Muscle of leg (tissue), 11 donors: ENCODE results near the gene ZNF440. TPM values are rescaled to one million over a fixed set of nuclear protein-coding genes. Genes with fewer than 3 reads are reported as not detected.
A peak's percentile ranks its signal among the peaks of the same experiment; 100 is the strongest.
"Not testable (repeated sequence)": the region's sequence is repeated elsewhere in the genome, so short reads cannot be mapped to it uniquely, and the experiment has no call there.

Experiments
- DNase-seq: peaks from one replicate; pipeline ENCODE4 v3.0.0; 2013
- H3K27ac ChIP-seq: one replicate; pipeline ENCODE4 v1.5.1; 2013; ENCODE audit warnings: mild to moderate bottlenecking, low read length, control low read depth
- H3K27me3 ChIP-seq: one replicate; pipeline ENCODE4 v1.6.1; 2013; ENCODE audit warnings: low read length; ENCODE audit not compliant: control insufficient read depth, insufficient read depth
- H3K36me3 ChIP-seq: one replicate; pipeline ENCODE4 v1.6.1; 2013; ENCODE audit warnings: low read length; ENCODE audit not compliant: control insufficient read depth, insufficient read depth
- H3K4me1 ChIP-seq: one replicate; pipeline ENCODE4 v1.6.1; 2013; ENCODE audit warnings: low read length; ENCODE audit not compliant: control insufficient read depth, insufficient read depth
- H3K4me3 ChIP-seq: one replicate; pipeline ENCODE4 v1.5.1; 2013; ENCODE audit warnings: low read length, control low read depth
- H3K9me3 ChIP-seq: replicated peaks from 2 replicates; pipeline ENCODE4 v1.6.1; 2013; ENCODE audit warnings: low read depth, low read length; ENCODE audit not compliant: control insufficient read depth
- WGBS: methylation state at CpG from one replicate; pipeline ENCODE4 v1.1.5; 2013; ENCODE audit warnings: missing lambda C conversion rate; ENCODE audit not compliant: insufficient coverage; 5-methylcytosine and 5-hydroxymethylcytosine counted together
- polyA plus RNA-seq, 8 donors: library from polyadenylated mRNA; unstranded; fragments of 120-200 nt; gene quantifications; one replicate each; pipeline versions ENCODE4 v1.2.1 to v1.2.3, GENCODE V29; 2013; ENCODE audit warnings: inconsistent platforms in 1 of 8, low replicate concordance in 1 of 8; ENCODE audit not compliant: insufficient read length in 8 of 8, insufficient read depth in 1 of 8
- total RNA-seq: library from RNA; stranded (reverse); fragments of 120-200 nt; gene quantifications from one replicate; pipeline ENCODE4 v1.2.4, GENCODE V29; 2013

Gene ZNF440
- total and polyA plus RNA-seq, 9 donors: 3.0 to 7.0 (median 5.3) TPM

GRCh38 chr19:11821474-11822109 is 7.5 kb downstream of the ZNF440 start:
- Histone ChIP-seq H3K4me1 (no peaks in the 10 kb centered on the region), H3K4me3 (no peak overlapping the region), H3K27ac (no peak overlapping the region), H3K27me3 (no peaks in the 10 kb centered on the region), H3K9me3 (peaks cover 9% of the 10 kb centered on the region), H3K36me3 (peaks cover 12% of the 10 kb centered on the region)
- WGBS: 90% methylated on average over 3 of the region's 5 CpGs
- no peak for DNase-seq

- 100% methylated on average over 2 of the region's 7 CpGs for WGBS
- H3K36me3 ChIP-seq: peaks cover 31% of the 10 kb centered on the region
Observed at GRCh38 chr19:11828957-11829876, 15.1 kb downstream of the ZNF440 start.

GRCh38 chr19:11832253-11832912 is 18.3 kb downstream of the ZNF440 start:
- 93% methylated on average over 3 of the region's 8 CpGs for WGBS
- DNase-seq: no peak
- no peaks in the 10 kb centered on the region for H3K4me1 ChIP-seq
- peaks cover 47% of the 10 kb centered on the region for H3K9me3 ChIP-seq
- no peaks in the 10 kb centered on the region for H3K27me3 ChIP-seq
- no peak overlapping the region for H3K4me3 ChIP-seq
- H3K27ac ChIP-seq: no peak overlapping the region
- H3K36me3 ChIP-seq: peaks cover 32% of the 10 kb centered on the region

More at GRCh38 chr19:11828957-11829876, 15.1 kb downstream of the ZNF440 start:
- not testable (repeated sequence) for H3K4me1 ChIP-seq, H3K4me3 ChIP-seq, H3K27ac ChIP-seq, DNase-seq, H3K27me3 ChIP-seq
- peaks cover 45% of the 10 kb centered on the region for H3K9me3 ChIP-seq

- no CpG with 5 or more reads among the region's 2 CpGs for WGBS
- Histone ChIP-seq H3K36me3 (peaks cover 32% of the 10 kb centered on the region), H3K4me1 (no peaks in the 10 kb centered on the region), H3K27me3 (no peaks in the 10 kb centered on the region), H3K4me3 (no peak overlapping the region), H3K9me3 (peaks cover 46% of the 10 kb centered on the region), H3K27ac (no peak overlapping the region)
- no peak for DNase-seq
Observed at GRCh38 chr19:11833541-11833940, 19.5 kb downstream of the ZNF440 start.

- H3K4me1 ChIP-seq, DNase-seq, H3K4me3 ChIP-seq, H3K27me3 ChIP-seq, H3K27ac ChIP-seq: not testable (repeated sequence)
- peaks cover 32% of the 10 kb centered on the region for H3K9me3 ChIP-seq
- WGBS: 67% methylated on average over 1 of the region's 2 CpGs
- H3K36me3 ChIP-seq: peaks cover 24% of the 10 kb centered on the region
Observed at GRCh38 chr19:11835626-11836066, 21.6 kb downstream of the ZNF440 start.

- DNase-seq: no peak
- H3K27ac ChIP-seq: no peak overlapping the region
- 46% methylated on average over 2 of the region's 2 CpGs for WGBS
Observed at GRCh38 chr19:11843722-11844121, 29.6 kb downstream of the ZNF440 start.

GRCh38 chr19:11847615-11848014 is 33.5 kb downstream of the ZNF440 start:
- DNase-seq, H3K27me3 ChIP-seq, H3K27ac ChIP-seq, H3K4me3 ChIP-seq, H3K9me3 ChIP-seq, H3K36me3 ChIP-seq: not testable (repeated sequence)
- H3K4me1 ChIP-seq: peaks cover 12% of the 10 kb centered on the region
- 32% methylated on average over 5 of the region's 6 CpGs for WGBS

More at GRCh38 chr19:11843722-11844121, 29.6 kb downstream of the ZNF440 start:
- Histone ChIP-seq H3K4me1 (peaks cover 6% of the 10 kb centered on the region), H3K4me3 (no peak overlapping the region), H3K27me3 (no peaks in the 10 kb centered on the region), H3K36me3 (no peaks in the 10 kb centered on the region), H3K9me3 (no peaks in the 10 kb centered on the region)

GRCh38 chr19:11848200-11848593 is 34.1 kb downstream of the ZNF440 start:
- Histone ChIP-seq H3K4me3 (peak overlapping the region; percentile 65), H3K27ac (no peak overlapping the region), H3K4me1 (peaks cover 12% of the 10 kb centered on the region), H3K36me3 (no peaks in the 10 kb centered on the region), H3K27me3 (no peaks in the 10 kb centered on the region), H3K9me3 (peaks cover 2% of the 10 kb centered on the region)
- no peak for DNase-seq
- WGBS: 22% methylated on average over 9 of the region's 11 CpGs

- H3K36me3 ChIP-seq: no peaks in the 10 kb centered on the region
- peak within 1 kb of the TSS; percentile 47 for H3K27ac ChIP-seq
- H3K9me3 ChIP-seq: peaks cover 2% of the 10 kb centered on the region
- H3K4me3 ChIP-seq: peak within 1 kb of the TSS; percentile 65
- H3K27me3 ChIP-seq: no peaks in the 10 kb centered on the region
- H3K4me1 ChIP-seq: peaks cover 12% of the 10 kb centered on the region
- peak; percentile 90 for DNase-seq
- WGBS: under 1% methylated on average over 47 of the region's 59 CpGs
Observed at GRCh38 chr19:11848594-11849469, 34.8 kb downstream of the ZNF440 start, which contains the start of gene ZNF439. Gene ZNF439 (plus strand): TSS chr19:11848726. CDS start chr19:11848868, 142 bp downstream.
